NCI-H2227 treated with DMSO at 0.1 percent for 48 hours (cell line): ENCODE results near the gene PARP16.
A peak's percentile ranks its signal among the peaks of the same experiment; 100 is the strongest.

Experiments
- DNase-seq: peaks from one replicate; lab custom pipeline; 2025; lab: John Stamatoyannopoulos, UW

The PARP16 gene, protein sequence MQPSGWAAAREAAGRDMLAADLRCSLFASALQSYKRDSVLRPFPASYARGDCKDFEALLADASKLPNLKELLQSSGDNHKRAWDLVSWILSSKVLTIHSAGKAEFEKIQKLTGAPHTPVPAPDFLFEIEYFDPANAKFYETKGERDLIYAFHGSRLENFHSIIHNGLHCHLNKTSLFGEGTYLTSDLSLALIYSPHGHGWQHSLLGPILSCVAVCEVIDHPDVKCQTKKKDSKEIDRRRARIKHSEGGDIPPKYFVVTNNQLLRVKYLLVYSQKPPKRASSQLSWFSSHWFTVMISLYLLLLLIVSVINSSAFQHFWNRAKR

GRCh38 chr15:65286704-65287519, at the start of gene PARP16:
TSS of gene PARP16 (minus strand) at chr15:65286883. CDS start at chr15:65286426, 457 bp downstream.
- DNase-seq: peak; percentile 85

DNA sequence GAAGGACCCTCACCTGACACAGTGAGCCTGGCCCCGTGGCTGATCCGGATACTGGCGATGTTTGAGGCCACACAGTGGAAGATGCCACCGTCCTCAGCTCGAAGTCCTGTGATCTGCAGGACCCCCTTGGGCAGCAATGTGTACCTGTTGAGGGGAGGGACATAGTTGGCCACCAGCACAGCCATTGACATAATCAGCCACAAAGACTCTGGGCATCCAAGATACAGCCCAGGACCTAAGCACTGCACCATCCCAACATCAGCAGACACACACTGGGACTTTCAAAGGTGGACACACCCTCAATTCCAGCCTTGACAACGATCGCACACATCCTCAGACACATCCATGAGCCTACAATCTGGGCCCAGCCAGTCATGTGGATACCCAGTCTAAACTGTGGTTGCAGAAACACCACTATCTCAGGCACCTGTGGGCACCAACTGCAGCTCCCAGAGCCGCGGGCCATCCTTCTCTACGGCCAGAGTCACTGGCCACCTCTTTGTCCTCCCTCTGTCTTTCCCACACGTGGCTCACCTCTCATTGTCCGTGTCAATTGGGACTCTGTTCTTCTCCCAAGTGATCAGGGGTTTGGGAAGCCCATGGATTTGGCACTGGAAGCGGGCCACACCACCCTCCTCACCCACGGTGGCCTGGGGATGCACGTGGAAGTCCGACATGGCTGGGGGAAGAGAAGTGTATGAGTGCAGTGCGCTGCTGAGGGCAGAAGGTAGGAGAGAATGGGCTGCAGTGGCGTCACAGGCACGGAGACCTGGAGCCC, 48.8 kb upstream of the PARP16 start:
- DNase-seq: no peak

GRCh38 chr15:65334586-65335231, 48.0 kb upstream of the PARP16 start:
- no peak for DNase-seq

DNA sequence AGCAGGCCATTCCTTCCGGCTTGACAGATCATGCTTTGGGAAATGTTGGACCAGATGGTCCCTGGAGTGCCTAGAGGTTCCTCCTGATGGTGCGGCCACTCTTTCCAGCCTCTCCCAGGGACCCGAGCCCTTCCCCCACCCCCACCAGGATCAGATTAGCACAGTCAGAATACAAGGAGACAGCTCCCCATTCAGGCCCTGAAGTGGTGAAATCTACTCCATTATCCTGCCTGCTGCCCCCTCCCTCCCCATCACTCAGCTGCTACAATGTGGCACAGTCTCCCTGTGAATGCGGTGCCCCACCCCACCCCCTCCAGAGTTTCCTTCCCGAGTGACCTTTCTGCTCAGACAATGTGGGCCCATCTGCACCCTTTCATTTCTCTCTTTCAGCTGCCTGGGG, 47.2 kb upstream of the PARP16 start:
- no peak for DNase-seq

- DNase-seq: no peak
Observed at GRCh38 chr15:65333148-65333820, 46.6 kb upstream of the PARP16 start.

GRCh38 chr15:65332391-65333147, 45.9 kb upstream of the PARP16 start:
- DNase-seq: no peak

DNA sequence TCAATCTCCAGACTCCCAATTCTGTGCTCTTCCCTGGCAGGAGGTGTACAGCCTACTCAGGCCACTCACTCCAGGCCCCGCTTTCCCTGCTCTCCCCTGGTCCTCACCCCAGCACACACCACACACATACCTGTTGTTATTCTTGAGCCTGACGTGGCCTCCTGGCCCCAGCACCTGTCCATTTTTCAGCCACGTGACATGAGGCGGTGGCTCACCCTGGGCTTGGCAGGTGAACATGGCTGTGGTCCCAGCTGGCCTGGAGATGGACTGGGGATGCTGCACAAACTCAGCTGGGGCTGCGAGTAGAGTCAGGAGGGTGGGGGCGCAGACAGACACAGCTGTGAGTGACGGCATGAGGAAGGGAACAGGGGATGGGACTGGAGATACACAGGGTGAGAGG, 45.1 kb upstream of the PARP16 start:
- no peak for DNase-seq

DNA sequence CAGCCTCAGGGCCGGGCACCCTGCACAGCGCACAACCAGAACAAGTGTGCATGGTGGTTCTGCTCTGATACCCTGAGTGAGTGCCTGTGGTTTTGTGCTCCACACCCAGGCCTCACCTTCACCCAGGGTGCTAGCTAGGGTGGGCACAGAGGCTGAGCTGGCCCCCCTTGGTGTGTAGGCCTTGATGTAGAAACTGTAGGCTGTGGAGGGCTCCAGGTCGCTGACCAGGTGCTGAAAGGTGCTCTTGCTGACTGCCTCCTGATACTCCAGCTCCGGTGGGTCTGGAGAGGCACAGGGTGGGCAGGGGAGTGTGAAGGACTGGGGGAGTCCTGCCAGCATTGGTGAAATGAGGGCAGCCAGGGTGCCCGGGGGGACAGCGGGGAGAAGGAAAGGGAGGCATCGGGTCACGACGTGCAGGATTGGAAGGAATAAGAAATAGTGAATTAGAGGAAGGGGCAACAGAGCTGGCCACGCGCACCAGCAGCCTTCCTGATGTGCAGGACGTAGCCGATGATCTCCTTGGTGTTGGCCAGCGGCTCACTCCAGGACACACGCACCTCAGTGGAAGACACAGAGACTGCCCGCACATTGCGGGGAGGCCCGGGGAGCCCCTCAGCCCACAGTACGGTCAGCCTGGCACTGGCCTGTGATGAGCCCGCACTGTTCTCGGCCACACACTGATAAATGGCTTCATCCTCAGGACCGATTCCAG, 44.4 kb upstream of the PARP16 start:
- no peak for DNase-seq

DNA sequence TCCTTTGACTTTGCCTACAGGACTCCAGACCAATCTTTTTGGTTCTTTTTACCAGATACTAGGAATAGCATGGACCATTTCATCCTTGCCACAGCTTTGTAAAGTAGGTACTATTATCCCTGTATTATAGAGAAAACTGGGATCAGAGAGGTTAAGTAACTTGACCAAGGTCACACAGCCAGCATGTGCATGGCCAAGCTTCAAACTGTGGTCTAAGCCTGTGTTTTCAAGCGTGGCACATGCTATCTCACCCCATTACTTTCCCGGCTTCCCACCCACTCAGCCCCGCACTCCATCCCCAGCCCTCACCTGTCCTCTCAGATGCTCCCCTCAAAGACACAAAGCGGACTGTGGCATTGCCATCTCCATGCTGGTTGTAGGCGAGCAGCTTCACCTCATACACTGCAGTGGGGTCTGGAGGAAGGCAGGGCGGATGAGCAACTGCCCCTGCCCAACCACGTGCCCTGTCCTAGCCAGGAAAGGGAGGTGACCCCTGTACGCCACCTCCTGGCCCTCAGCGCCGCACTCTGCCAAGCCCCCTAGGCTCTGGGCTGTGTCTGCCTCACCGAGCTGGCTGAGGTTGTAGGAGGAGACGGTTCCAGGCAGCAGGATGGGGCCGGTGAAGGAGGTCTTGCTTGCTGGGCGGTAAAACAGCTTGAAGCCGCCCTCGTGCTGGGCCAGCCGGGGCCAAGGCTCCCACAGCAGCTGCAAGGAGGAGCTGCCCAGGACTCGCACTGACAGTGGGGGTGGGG, 43.5 kb upstream of the PARP16 start:
- DNase-seq: no peak

- DNase-seq: no peak
Observed at GRCh38 chr15:65329288-65329983, 42.8 kb upstream of the PARP16 start.

GRCh38 chr15:65328506-65329287, 42.0 kb upstream of the PARP16 start:
- no peak for DNase-seq

- DNase-seq: no peak
Observed at GRCh38 chr15:65327651-65328393, 41.1 kb upstream of the PARP16 start.

DNA sequence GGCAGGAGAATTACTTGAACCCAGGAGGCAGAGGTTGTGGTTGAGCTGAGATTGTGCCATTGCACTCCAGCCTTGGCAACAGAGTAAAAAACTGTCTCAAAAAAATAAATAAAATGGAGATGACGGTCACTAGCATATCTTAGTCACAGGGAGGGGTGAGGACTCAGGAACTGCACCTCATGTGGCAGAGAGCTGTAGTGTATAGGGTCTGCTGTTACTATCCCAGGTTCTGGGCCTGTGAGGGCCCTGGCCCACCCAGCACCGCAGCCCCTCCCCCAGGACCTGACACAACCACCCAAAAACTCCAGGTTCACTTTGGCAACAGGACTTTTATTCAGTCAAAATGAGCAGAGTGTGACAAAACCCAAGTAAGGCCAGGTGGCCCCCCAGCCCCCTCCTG, 40.1 kb upstream of the PARP16 start:
- no peak for DNase-seq

GRCh38 chr15:65326117-65326526, 39.4 kb upstream of the PARP16 start:
- DNase-seq: no peak

- no peak for DNase-seq
Observed at GRCh38 chr15:65323071-65323511, 36.4 kb upstream of the PARP16 start.

GRCh38 chr15:65318870-65319356, 32.2 kb upstream of the PARP16 start:
- peak; percentile 39 for DNase-seq

GRCh38 chr15:65312400-65312916, 25.8 kb upstream of the PARP16 start:
- DNase-seq: no peak
